HG03460 (cell line): ENCODE results near the gene SLC12A4.

Experiments used
- ATAC-seq: cut with Tn5 transposase; IDR thresholded peaks from one replicate; pipeline ENCODE4 v1.9.1; 2021; ENCODE audit not compliant: unreplicated experiment

Gene SLC12A4

GRCh38 chr16:67902831-67903230 lies 65.6 kb downstream of the SLC12A4 start:
- ATAC-seq, result no peak

GRCh38 chr16:67901734-67902133 lies 66.7 kb downstream of the SLC12A4 start:
- ATAC-seq, result no peak

- ATAC-seq, result no peak
These were observed 71.2 kb downstream of the SLC12A4 start for GRCh38 chr16:67897231-67897630.

DNA sequence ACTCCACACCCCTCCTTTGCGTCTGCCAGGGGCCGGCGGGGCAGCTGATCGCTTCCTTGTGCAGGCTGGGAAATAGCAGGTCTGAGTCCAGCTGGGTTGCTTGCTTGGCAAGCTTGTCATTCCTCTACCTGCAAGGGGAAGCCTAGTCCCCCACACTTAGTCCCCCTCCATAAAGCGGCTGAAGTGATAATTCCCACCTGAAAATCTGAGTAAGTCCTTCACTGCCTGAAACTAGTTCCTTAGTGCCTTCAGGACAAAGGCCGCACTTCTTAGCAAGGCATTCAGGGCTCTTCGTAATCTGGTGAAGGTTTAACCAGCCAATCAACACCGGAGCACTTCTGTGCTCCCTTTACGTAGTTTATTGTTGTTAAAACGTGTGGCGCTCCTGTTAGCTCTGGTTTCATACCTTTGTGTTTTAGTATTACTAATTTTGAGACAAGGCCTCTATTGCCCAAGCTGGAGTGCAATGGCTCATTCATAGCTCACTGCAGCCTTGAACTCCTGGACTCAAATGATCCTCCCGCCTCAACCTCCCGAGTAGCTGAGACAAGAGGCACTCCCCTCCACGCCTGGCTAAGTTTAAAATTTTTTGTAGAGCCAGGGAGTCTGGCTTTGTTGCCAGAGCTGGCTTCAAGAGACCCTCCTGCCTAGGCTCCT lies 74.6 kb downstream of the SLC12A4 start:
- no peak for ATAC-seq
